Measurements from ENCODE around the gene NAP1L4. TPM values are rescaled to one million over a fixed set of nuclear protein-coding genes. Genes with fewer than 3 reads are reported as not detected.

Gene NAP1L4
- total RNA-seq, 2 experiments from 2014 or later = 262 to 285 TPM

- DNase-seq (peak in 1 of 14 experiments; percentile 44), ATAC-seq (ENCODE audit: poor library complexity) (no peak)
- POLR2A ChIA-PET = no interaction called here
- Mint-ChIP-seq H3K4me1 (ENCODE audit: low read depth) (peaks cover 5% of the 10 kb centered on the region), H3K36me3 (ENCODE audit: low read depth) (peaks cover 77% of the 10 kb centered on the region), H3K27ac (no peak overlapping the region), H3K9me3 (no peaks in the 10 kb centered on the region), H3K4me3 (no peak overlapping the region), H3K27me3 (no peaks in the 10 kb centered on the region)
- CTCF ChIA-PET = interaction anchor here (0.9 kb wide), 1 partner anchor 14 kb away, joined by 3 read pairs; no protein-coding TSS in a partner anchor
- Histone ChIP-seq H3K27ac (ENCODE audit: low read depth in 1 of 2, low read length in 2 of 2) (no peak overlapping the region), H3K36me3 (ENCODE audit: insufficient read depth, low read length) (peaks cover 75% of the 10 kb centered on the region), H3K27me3 (ENCODE audit: control insufficient read depth in 1 of 2, insufficient read depth in 2 of 2, low read length in 2 of 2) (no peaks in the 10 kb centered on the region), H3K4me1 (ENCODE audit: insufficient read depth, low read length) (peaks cover 17% of the 10 kb centered on the region), H3K4me3 (ENCODE audit: low read length) (no peak overlapping the region), H3K9me3 (ENCODE audit: control insufficient read depth in 1 of 2, insufficient read depth in 1 of 2, low read length in 2 of 2) (no peaks in the 10 kb centered on the region)
- TF ChIP-seq, protein P1, sequence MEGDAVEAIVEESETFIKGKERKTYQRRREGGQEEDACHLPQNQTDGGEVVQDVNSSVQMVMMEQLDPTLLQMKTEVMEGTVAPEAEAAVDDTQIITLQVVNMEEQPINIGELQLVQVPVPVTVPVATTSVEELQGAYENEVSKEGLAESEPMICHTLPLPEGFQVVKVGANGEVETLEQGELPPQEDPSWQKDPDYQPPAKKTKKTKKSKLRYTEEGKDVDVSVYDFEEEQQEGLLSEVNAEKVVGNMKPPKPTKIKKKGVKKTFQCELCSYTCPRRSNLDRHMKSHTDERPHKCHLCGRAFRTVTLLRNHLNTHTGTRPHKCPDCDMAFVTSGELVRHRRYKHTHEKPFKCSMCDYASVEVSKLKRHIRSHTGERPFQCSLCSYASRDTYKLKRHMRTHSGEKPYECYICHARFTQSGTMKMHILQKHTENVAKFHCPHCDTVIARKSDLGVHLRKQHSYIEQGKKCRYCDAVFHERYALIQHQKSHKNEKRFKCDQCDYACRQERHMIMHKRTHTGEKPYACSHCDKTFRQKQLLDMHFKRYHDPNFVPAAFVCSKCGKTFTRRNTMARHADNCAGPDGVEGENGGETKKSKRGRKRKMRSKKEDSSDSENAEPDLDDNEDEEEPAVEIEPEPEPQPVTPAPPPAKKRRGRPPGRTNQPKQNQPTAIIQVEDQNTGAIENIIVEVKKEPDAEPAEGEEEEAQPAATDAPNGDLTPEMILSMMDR (IDR thresholded peaks at IDR 0.05) = no peak
- intact Hi-C loops (cut with DNase I, micrococcal nuclease) = no loop called here
These were observed 14.6 kb upstream of the NAP1L4 start for GRCh38 chr11:3006505-3007260.

GRCh38 chr11:3004481-3004880, 12.4 kb upstream of the NAP1L4 start:
- CTCF ChIA-PET = no interaction called here
- intact Hi-C loops (cut with DNase I, micrococcal nuclease) = no loop called here
- H3K4me3 ChIP-seq (ENCODE audit: low read length) = no peak overlapping the region
- no peaks in the 10 kb centered on the region for H3K4me1 ChIP-seq (ENCODE audit: insufficient read depth, low read length)
- no peak overlapping the region for H3K4me3 Mint-ChIP-seq
- H3K9me3 ChIP-seq (ENCODE audit: control insufficient read depth in 1 of 2, insufficient read depth in 1 of 2, low read length in 2 of 2) = no peaks in the 10 kb centered on the region
- H3K9me3 Mint-ChIP-seq = no peaks in the 10 kb centered on the region
- TF ChIP-seq, protein P1 (IDR thresholded peaks at IDR 0.05) = no peak
- no peak for ATAC-seq (ENCODE audit: poor library complexity)
- no peaks in the 10 kb centered on the region for H3K27me3 Mint-ChIP-seq
- H3K36me3 ChIP-seq (ENCODE audit: insufficient read depth, low read length) = peaks cover 76% of the 10 kb centered on the region
- peaks cover 5% of the 10 kb centered on the region for H3K4me1 Mint-ChIP-seq (ENCODE audit: low read depth)
- H3K27ac ChIP-seq (ENCODE audit: low read depth in 1 of 2, low read length in 2 of 2) = no peak overlapping the region
- no peak for DNase-seq
- H3K36me3 Mint-ChIP-seq (ENCODE audit: low read depth) = peaks cover 75% of the 10 kb centered on the region
- POLR2A ChIA-PET = interaction anchor here (1.0 kb wide), 1 partner anchor 11 kb away, joined by 3 read pairs; no protein-coding TSS in a partner anchor
- H3K27me3 ChIP-seq (ENCODE audit: control insufficient read depth in 1 of 2, insufficient read depth in 2 of 2, low read length in 2 of 2) = no peaks in the 10 kb centered on the region
- no peak overlapping the region for H3K27ac Mint-ChIP-seq

DNA sequence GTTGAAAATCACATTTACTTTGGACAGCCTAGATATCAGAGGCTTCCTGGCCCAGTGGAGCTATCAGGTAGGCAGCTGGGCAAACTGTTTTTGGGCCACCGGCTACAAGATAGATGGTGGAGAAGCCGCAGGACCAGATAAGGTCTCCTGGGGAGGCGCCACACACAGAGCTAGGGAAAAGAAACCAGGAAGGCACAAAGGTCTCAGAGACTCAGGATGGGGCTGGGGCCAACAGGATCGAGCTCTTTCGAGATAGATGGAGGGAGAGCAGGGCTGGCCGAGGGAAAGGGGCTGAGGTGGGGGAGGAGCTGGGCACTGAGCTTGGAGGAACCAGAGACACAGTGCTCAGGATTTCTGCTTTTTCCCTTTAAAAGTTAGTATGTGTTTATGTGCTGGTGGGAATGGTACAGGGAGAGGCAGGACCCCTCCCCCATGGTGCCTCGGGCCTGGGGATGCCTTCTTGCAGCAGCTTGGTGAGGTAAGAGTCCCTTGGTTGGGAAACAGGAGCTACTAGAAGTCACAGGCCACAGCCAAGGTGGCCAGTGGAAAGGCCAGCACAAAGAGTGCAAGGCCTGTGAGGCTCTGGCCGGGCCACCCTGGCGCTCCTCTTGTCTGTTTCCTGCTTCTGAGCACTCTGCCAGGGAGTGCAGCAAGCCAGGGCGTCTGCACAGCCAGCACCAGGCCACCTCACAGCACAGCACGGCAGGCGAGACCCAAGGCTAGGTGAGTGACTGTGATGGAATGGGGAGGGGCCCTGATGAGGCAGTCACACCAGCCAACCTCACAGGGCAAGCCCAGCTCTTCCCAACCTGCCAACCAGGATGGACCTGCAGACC, 11.5 kb upstream of the NAP1L4 start:
- Mint-ChIP-seq H3K36me3 (ENCODE audit: low read depth) (peaks cover 67% of the 10 kb centered on the region), H3K9me3 (no peaks in the 10 kb centered on the region), H3K27ac (no peak overlapping the region), H3K4me1 (ENCODE audit: low read depth) (no peaks in the 10 kb centered on the region), H3K4me3 (no peak overlapping the region), H3K27me3 (no peaks in the 10 kb centered on the region)
- Histone ChIP-seq H3K27ac (ENCODE audit: low read depth in 1 of 2, low read length in 2 of 2) (no peak overlapping the region), H3K36me3 (ENCODE audit: insufficient read depth, low read length) (peaks cover 71% of the 10 kb centered on the region), H3K4me1 (ENCODE audit: insufficient read depth, low read length) (no peaks in the 10 kb centered on the region), H3K4me3 (ENCODE audit: low read length) (no peak overlapping the region), H3K9me3 (ENCODE audit: control insufficient read depth in 1 of 2, insufficient read depth in 1 of 2, low read length in 2 of 2) (no peaks in the 10 kb centered on the region), H3K27me3 (ENCODE audit: control insufficient read depth in 1 of 2, insufficient read depth in 2 of 2, low read length in 2 of 2) (no peaks in the 10 kb centered on the region)
- ChIA-PET CTCF (no interaction called here), POLR2A (interaction anchor here (1.1 to 1.2 kb wide), 2 partner anchors 11 to 14 kb away, joined by 3 to 6 read pairs; no protein-coding TSS in a partner anchor)
- TF ChIP-seq, protein P1 (IDR thresholded peaks at IDR 0.05) = no peak
- intact Hi-C loops (cut with DNase I, micrococcal nuclease) = no loop called here
- ATAC-seq (ENCODE audit: poor library complexity) (no peak), DNase-seq (no peak)
